Measurements from ENCODE around the gene NOVA2.

Gene NOVA2

DNA sequence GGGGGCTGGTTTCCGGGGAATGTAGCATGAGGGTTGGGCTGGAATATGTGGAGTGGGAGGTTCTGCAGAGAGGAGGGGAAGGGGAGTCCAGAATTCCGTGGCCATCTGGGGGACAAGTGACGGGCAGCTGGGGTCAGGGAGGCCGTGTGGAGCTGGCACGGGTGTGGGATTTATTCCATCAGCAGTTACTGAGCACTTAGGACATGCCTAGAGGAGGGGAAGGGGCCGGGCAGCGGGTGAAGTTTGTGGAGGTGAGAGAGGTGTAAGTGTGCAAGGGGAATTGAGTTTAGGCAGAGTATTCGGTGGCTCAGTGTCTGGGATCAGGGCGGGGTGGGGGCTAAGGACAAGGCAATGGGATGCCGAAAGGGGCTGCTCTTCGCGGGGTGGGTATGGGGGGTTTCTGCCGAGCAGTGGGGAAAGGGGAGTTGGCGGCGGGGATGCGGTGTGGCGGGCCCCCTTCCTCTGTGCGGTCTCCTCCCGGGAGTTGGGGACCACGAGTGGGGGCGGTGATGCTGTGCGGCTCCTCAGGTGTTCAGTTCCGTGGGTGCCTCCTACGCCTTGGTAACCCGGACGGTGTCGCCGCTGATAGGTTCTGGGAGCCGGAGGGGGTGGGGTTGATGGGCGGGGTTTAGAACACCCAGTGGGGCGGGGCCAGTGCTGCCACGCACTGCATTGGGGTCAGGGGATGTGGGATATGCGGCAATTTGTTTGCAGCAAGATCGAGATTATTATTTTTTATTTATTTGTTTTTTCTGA is 27.0 kb upstream of the NOVA2 start:
- DNase-seq (ENCODE audit: low read depth in 3 of 3), result peak; percentile 41 to 72 (median 71)

DNA sequence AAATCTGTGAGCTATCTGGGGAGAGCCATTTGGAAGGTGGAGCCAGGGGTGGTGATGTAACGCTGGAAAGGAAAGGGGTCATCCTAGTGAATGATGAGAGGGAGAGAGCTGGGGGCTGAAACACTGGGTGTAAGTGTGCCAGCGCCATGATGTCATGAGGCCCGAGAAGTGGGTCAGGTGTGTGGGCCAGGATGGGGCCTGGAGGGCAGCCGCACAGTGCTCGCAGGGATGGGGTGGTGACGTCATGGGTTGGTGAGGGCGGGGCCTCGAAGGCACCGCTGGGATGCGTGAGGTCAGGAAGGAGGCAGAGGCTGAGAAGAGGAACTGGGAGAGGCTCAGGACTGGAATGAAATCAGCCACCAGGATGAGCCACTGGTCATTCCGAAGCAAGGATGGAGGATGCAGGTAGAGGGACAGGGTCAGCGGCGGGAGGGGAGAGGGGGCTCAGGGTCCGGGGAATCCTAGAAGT is 26.0 kb upstream of the NOVA2 start:
- DNase-seq (ENCODE audit: low read depth in 3 of 3), result peak in 1 of 3 experiments; percentile 14

DNA sequence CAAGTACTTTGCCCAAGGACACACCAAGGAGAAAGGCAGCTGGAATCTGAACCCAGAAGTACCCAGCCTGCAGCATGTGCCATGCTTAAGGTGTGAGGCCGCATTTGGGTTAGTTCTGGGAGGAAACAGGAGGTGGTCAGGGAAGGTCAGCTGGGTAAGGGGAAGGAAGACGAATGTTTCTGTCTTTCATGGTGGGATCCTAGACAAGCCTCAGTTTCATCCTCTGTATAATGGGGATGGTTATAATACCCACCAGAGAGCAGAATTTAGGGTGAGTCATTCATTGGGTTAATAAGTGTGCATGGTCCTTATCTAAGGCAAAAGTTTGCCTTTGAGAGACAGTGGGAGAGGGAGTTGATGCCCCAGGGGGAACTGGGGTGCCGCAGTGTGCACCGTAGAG is 25.2 kb upstream of the NOVA2 start:
- no peak for DNase-seq (ENCODE audit: low read depth in 3 of 3)

DNA sequence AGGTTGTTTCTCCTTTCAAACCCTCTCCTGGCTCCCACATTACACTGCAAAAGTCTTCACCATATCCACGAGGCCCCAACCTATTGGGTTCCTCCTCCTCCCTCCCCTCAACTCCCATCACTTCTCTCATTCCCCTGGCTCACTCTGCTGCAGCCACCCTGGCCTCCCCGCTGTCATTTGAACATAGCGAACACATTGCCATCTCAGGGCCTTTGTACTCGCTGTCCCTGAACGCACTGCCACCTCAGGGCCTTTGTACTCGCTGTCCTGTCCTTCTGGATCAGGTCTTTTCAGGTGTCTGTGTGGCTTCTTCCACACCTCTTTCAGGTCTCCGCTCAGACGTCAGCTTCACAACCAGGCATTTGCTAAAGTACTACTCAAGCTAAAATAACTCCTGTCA is 23.3 kb upstream of the NOVA2 start:
- DNase-seq (ENCODE audit: low read depth in 3 of 3), result no peak

DNA sequence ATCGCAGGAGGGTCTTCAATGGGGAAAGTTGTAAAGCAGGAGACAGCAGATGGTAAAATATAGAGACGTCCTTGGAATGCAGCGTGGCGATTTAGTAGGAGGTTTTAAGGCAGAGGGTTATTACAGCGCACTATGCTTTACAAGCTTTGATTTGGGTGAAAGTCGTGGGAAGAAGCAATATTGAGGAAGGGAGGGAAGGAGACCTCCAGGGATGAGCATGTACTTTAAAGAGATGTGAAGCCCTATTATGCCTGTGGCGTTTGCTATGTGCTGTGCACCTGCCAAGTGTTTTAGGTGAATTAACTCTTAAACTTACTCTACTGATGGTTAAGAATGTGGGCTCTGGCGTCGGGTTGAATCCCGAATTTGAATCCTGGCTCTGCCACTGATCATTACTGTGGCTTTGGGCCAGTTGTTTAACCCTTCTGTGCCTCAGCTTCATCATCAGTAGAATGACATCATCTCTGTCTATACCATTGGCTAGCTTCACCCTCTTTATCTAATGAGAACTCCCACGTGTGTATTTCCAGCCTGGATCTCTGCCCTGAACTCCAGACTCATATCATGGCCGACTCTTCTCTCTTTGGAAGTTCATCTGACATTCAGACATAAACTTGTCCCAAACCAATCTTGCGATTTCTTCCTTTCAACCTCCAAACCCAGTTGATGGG is 22.2 kb upstream of the NOVA2 start:
- no peak for DNase-seq (ENCODE audit: low read depth in 3 of 3)

DNA sequence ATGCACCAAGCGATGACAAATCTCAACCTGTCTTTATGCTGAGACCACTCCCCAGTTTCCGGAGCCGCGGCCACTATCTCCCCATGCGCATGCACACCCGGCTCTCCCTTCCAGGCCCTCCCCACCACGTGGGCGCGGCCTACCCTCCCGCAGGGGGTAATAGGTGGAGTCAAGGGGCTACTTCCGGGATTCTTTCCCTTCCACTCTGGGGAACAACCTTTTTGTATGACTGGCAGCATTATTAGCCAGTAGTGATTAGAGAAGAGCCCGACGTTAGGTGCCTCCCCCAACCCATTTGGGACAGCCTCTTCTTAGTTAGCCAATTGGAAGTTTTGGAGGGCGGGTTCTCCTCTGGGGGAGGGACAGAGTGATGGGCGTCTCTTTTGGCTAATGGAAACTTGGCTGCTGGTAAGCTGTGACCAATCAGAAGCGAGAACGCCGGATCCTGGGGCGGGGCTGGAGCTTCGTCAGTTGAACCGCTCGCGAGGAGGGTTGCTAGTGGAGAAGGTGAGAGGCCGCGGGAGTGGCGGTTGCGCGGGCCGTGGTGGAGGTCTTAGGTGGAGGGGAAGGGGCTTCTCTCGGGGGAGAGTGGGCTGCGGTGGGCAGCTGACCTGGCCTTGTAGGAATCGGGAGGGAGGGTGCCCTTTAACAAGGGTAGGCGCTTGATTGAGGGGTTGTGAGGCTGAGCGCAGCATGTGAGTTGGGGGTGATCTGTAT is 21.5 kb upstream of the NOVA2 start, which contains the start of gene CCDC61:
CCDC61 (plus strand) TSS at position 470 of the 717 bp plus-strand sequence. CDS start 7,552 bp downstream, outside the sequence.
- DNase-seq (ENCODE audit: low read depth in 3 of 3), result peak; percentile 77 to 93 (median 93)

DNA sequence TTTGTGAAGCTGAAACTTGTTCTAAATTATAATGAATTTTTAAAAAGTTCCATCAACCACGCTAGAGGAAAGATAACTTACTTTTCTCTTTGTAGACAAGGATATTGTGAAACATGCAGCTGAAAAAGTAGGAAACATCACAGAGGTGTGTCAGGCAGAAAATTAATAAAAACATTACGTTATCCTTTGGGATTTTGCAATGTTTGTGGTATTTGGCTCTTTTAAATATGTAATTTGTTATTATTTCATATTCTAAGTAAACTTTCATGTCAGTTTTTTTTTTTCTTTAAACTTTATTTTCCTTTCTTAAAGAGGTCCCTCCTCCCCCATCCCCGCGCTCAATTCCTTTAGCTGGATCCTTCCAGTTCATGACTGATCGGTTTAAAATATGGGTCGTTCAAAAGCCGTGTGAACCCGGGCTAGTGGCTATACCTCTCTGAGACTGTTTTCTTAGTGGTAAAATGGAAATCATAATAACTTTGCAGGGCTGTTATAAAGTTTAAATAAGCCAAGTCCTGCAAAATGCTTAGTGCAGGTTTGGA is 20.9 kb upstream of the NOVA2 start:
- no peak for DNase-seq (ENCODE audit: low read depth in 3 of 3)

DNA sequence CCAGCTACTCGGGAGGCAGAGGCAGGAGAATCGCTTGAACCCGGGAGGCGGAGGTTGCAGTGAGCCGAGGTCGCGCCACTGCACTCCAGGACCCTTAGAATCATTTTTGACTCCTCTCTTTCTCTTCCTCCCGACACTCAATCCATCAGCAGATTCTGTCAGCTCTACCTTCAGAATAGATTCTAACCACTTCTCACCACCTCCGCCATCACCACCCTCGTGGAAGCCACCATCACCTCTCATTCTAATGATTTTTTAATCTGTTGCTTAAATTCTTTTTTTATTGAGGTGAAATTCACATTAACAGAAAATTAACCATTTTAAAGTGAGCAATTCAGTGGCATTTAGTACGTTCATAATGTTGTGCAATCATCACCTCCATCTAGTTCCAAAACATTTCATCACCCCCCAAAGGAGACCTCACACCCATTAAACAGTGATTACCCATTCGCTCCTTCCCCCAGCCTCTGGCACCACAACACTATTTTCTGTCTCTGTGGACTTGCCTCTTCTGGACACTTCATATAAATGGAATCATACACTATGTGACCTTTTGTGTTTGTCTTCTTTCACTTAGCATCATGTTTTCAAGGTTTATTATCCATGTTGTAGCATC is 16.6 kb upstream of the NOVA2 start:
- no peak for DNase-seq (ENCODE audit: low read depth in 3 of 3)

DNA sequence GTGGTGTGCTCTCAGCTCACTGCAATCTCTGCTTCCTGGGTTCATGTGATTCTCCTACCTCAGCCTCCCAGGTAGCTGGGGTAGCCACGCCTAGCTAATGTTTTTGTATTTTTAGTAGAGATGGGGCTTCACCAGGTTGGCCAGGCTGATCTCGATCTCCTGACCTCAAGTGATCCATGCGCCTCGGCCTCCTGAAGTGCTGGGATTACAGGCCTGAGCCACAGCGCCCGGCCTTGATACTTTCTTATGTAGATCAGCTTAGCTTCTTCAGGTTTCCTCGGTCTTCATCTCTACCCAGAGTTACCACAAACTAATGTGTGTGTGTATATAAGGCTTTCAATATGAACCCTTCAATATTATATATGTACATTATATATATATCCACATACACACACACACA is 11.7 kb upstream of the NOVA2 start:
- no peak for DNase-seq (ENCODE audit: low read depth in 3 of 3)

DNA sequence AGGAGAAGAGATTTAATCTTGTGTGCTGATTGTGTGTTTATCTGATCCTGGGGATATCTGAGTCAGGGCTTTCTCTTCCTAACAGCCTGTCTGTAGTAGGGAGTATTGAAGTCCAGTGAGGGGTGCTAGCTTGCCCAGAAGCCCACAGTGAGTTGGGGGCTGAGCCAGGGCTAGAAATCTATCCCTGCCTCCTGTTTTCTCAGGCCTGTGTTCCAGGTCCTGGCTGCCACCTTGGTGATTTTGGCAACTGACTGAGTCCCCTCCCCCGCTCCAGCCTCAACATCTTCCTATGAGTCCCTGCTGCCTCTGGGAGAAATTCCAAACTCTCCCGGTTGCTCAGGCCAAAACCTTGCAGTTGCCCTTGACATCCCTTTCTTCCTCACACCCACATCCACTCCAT is 7.7 kb upstream of the NOVA2 start:
- no peak for DNase-seq (ENCODE audit: low read depth in 3 of 3)

DNA sequence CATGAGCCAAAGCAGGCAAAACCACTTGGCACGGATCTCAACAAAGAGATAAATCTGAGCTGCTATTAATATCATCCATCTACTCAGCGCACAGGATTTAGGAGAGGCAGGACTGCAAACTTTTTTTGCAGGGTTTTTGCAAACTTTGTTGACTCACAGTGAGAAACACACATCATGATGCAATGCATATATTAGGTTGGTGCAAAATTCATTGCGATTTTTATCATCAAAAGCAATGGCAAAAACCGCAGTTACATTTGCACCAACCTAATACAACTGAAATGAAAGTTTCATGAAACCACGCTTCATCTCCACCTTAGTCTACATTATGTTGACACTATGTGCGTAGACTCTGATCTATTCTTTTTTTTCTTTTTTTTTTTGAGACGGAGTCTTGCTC is 4.5 kb upstream of the NOVA2 start:
- DNase-seq (ENCODE audit: low read depth in 3 of 3), result no peak

DNA sequence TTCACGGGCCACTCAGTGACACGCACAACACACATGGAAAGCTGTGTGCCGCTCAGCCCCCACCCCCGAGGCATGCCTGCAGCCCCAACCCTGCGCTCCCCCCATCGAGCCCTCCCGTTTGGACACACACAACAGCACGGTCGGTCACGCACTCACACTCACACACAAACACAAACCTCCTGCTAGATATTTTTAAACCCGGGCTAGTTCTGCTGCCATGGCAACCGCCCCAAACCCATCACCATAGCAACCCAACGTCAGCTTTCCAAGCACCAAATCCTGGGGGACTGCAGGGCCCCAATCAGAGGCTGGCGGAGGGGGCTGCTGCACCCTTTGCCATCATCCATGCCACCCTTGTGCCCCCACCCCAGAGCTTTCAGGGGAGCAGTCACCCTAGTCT is 2.5 kb upstream of the NOVA2 start:
- no peak for DNase-seq (ENCODE audit: low read depth in 3 of 3)

DNA sequence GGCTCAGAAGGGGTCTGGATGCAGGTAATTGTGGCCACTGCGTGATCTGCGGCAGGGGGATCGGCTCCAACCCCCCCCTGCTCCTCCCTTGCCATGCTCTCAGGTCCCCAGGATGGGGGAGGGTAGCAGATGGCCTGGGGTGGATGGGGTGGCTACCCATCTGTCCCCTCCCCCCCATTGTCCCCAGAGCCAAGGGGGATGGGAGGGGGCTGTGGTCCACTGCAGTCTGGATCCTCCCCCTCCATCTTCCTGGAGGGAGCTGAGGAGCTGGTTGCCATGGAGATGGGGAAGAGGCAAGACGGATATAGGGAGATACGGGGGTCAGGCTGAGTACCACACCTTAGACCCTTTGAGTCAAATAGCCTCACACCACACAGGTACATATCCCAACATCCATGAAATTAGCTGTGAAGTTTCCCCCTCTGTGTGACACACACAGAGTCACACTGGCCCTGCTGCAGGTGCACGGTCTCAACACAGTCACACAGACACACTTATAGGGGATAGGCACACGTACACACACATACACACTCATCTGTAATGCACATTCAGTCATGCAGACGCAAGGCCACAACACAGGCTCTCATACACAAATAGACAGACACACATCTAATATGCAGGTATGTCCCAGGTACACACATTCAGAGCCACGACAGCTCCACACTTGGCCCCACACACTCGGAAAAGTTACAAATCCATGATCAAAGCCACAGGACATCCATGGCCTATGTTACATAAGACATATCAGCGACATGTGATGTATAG is 1.8 kb upstream of the NOVA2 start:
- DNase-seq (ENCODE audit: low read depth in 3 of 3), result no peak

DNA sequence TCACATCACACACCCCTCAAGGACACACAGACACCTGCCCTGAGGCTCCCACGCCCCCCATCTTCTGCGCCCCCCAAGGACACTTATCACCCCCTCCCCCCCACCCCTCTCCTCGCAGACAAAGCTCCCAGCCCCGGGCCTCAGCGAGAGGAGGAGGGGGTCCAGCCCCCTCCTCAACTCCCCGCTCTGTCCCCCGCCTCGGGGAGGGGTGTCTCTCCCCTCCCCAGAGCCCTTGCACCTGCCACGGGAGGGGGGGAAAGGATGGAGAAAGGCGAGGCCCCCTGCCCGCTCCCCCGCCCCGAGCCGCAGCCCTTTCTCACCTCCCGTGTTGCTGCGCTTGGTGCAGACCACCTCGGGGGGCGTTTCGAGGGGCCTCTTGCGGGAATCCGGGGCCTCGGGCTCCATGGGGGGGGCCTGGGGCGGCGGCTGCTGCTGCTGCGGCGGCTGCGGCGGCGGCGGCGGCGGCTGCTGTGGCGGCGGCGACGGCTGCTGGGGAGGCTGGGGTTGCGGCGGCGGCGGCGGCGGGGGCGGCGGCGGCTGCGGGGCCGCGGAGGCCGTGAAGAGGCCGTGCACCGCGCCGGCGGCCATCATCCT is 621 bp downstream of the NOVA2 start:
- no peak for DNase-seq (ENCODE audit: low read depth in 3 of 3)

DNA sequence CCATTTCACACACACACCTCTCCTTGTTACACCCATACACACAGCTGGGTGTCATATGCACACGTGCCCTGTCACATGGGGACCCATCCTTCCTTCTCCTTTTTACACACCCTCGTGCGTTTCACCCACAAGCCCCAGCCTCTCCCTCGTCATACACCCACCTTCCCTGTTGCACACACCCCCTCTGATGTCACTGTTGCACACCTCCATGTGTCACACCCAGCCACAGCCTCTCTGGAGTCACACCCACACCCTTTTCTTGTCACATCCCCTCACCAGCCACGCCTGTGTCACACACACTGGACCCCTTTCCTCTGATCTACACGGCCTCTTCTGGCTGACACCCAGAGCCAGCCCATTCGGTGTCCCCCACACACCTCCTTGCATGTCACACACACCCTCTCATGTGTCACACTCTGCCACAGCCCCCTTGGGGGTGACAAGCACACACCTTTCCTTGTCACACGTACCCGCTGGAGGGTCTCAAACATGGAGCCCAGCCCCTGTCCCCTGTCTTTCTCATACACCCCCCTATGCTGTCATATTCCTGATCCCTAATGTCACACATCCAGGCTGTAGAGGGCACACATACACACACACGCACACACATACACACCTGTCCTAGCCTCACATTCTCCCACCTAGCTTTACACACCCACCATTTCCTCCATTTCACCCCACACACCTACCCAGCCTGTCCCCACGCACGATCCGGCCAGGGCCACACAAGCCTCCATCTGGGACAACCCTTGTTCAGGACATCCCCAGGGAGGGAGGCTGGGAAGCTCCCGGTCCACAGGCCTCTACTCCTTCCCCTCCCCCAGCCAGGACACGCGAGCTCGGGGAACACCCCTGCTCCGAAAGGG is 1.4 kb downstream of the NOVA2 start:
- DNase-seq (ENCODE audit: low read depth in 3 of 3), result peak in 2 of 3 experiments; percentile 31 to 46

DNA sequence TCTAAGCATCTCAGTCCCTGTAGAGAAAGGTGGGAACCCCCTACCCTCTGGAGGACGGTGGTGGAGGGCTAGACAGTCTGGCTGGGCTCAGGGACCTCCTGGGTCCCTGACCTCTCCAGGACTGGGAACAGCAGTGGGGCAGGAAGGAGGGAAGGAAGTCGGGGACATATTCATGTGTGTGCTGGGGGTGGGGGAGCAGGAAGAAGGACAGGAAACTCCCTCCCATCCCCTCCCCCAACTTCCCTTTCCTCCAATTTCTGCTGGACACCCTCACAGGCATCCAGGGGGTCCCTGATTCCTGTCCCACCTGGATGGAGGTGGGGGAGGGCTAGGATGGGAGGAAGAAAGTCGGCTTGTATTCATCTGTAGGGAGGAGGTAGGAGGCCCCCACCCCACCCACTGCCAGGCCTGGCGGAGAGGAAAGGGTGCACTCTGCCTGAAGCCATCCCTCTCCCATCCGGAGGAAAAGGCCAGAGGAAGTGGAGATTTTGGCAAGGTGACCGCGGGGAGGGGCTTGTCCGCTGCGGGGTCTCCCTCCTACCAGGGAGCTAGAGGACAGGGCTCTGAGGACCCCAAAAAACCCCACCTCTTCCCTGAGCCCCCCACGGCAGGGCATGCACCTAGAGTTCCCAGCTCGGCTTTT is 2.3 kb downstream of the NOVA2 start:
- DNase-seq (ENCODE audit: low read depth in 3 of 3), result no peak

DNA sequence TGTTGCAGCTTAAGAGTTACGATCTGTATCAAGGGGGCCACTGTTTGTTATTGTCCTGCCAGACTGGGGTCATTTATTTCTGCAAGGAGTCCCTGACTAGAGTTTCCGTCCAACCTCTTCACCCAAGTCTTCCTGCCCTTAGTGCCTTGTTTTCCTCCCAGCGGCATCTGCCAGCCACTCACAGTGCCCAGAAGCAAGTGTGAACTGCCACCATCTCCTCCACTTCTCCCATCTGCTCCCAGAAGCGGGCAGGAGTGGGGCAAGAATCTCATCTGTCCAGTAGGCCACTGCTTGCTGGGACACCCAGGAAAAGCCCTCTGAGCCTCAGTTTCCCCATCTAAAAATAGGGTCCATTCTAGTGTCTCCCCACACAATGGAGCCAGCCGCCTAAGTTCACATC is 4.0 kb downstream of the NOVA2 start:
- no peak for DNase-seq (ENCODE audit: low read depth in 3 of 3)

DNA sequence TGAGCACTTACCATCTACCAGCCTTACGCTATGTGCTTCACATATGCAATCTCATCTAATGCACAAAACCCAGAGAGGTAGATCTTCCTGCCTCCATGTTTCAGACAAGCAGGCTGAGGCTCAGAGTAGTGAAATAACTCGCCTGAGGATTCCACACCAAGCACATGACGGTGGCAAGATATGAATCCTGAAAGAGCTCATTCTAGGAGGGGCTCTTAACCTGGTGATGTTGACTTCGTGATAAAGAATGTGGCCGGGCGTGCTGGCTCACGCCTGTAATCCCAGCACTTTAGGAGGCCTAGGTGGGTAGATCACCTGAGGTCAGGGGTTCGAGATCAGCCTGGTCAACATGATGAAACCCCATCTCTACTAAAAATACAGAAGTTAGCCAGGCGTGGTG is 5.0 kb downstream of the NOVA2 start:
- DNase-seq (ENCODE audit: low read depth in 3 of 3), result no peak

DNA sequence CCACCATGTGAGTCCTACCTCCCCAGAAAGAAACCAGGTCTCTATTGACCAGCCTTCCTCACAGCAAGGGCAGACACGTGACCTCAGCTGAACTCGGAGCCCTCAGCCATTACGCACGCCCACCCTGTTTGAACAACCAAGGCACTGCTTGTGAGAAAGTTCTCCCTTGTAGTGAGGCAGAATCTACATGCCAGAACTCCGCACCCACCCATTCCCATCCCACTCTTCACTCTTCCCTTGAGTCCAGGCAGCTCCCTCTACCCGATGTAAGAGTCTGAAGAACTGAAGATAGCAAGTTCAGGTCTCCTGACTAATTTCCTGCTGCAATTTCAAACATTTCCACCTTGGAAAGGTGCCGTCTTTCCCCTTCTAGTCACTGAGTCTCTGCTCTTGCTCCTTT is 6.4 kb downstream of the NOVA2 start:
- no peak for DNase-seq (ENCODE audit: low read depth in 3 of 3)

Measured in stimulated activated CD4-positive, alpha-beta T cell treated with anti-CD3 and anti-CD28 coated beads, TNF-alpha, amount 100 ng/mL, for 4 hours (primary cell).